Sigmoid colon (tissue), 3 donors: ENCODE data around the gene EIF4EBP2.

Experiments used
- POLR2A ChIP-seq, 2 donors: fragments of 450-650 bp; IDR thresholded peaks; one replicate each; pipeline ENCODE4 v1.6.1; 2016; ENCODE audit warnings: antibody characterized with exemption in 2 of 2, mild to moderate bottlenecking in 2 of 2, moderate library complexity in 2 of 2
- TF ChIP-seq, protein P1 (sequence below), 4 experiments: fragments of 450-650 bp in 3 of 4; fragments of 200-600 bp in 1 of 4; IDR thresholded peaks; one replicate each; pipeline ENCODE4 v1.5.1; 2016 to 2019; ENCODE audit warnings: antibody characterized with exemption in 4 of 4, mild to moderate bottlenecking in 3 of 4, moderate library complexity in 2 of 4

DNA sequence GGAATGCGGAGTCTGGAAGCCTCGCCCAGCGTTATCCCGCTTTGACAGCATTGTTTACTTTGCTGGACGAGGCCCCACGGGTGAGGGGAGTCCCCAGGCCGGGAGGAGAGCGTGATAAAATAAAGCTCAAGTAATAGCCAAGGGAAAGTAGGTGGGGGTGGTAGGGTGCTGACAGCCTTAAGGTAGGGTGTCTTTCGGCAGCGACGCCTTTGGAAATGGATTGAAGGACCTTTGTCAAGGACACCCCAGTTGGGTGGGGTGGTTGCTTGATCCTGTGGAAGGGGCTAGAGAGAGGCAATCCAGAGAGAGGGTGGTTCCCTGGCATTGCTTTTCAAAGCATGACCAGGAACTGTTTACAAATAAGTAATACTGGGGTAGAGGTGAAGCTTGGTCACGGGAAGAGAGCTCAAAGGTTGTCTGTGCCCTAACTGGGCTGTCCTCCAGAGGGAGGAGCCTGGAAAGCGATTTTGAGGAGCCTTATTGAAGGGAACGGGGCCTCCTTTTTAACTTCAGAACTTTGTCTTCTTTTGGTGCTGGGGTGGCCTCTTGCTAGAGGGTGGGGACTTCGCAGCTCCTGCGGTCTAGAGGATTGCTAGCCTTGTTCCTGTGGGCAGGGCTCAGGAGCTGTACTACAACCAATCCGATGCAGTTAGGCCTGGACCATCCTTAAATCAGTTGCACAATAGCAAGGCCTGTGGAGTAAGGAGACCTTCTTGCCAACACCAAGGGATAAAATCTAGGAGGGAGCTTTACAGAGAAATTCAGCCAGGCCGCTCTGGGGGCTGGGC lies 1.3 kb downstream of the EIF4EBP2 start:
- TF ChIP-seq, protein P1, sequence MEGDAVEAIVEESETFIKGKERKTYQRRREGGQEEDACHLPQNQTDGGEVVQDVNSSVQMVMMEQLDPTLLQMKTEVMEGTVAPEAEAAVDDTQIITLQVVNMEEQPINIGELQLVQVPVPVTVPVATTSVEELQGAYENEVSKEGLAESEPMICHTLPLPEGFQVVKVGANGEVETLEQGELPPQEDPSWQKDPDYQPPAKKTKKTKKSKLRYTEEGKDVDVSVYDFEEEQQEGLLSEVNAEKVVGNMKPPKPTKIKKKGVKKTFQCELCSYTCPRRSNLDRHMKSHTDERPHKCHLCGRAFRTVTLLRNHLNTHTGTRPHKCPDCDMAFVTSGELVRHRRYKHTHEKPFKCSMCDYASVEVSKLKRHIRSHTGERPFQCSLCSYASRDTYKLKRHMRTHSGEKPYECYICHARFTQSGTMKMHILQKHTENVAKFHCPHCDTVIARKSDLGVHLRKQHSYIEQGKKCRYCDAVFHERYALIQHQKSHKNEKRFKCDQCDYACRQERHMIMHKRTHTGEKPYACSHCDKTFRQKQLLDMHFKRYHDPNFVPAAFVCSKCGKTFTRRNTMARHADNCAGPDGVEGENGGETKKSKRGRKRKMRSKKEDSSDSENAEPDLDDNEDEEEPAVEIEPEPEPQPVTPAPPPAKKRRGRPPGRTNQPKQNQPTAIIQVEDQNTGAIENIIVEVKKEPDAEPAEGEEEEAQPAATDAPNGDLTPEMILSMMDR (IDR thresholded peaks at IDR 0.05), result no peak
- TF ChIP-seq POLR2A (IDR thresholded peaks at IDR 0.05), result peak; percentile 11 to 63
